ENCODE measurements around the gene IGSF3. TPM values are rescaled to one million over a fixed set of nuclear protein-coding genes. Genes with fewer than 3 reads are reported as not detected.
A peak's percentile ranks its signal among the peaks of the same experiment; 100 is the strongest.

The IGSF3 gene
- total RNA-seq, 1 donor from 2014 or later = 27.2 TPM

- Mint-ChIP-seq H3K27ac (ENCODE audit: unreplicated experiment) (no peak overlapping the region), H3K4me3 (no peak overlapping the region), H3K4me1 (peaks cover 8% of the 10 kb centered on the region), H3K36me3 (ENCODE audit: low read depth) (peaks cover 2% of the 10 kb centered on the region), H3K27me3 (ENCODE audit: low read depth) (no peaks in the 10 kb centered on the region), H3K9me3 (no peaks in the 10 kb centered on the region)
- no peak for TF ChIP-seq CTCF (conservative IDR thresholded peaks at IDR 0.05)
- DNase-seq (ENCODE audit: low read depth, low spot score) = no peak
These were observed 88.2 kb downstream of the IGSF3 start for GRCh38 chr1:116579259-116579875.

GRCh38 chr1:116578581-116578980 is 89.0 kb downstream of the IGSF3 start:
- TF ChIP-seq CTCF (conservative IDR thresholded peaks at IDR 0.05) = no peak
- Mint-ChIP-seq H3K27me3 (ENCODE audit: low read depth) (no peaks in the 10 kb centered on the region), H3K4me3 (no peak overlapping the region), H3K27ac (ENCODE audit: unreplicated experiment) (no peak overlapping the region), H3K36me3 (ENCODE audit: low read depth) (peaks cover 2% of the 10 kb centered on the region), H3K9me3 (no peaks in the 10 kb centered on the region), H3K4me1 (peaks cover 8% of the 10 kb centered on the region)
- no peak for DNase-seq (ENCODE audit: low read depth, low spot score)

GRCh38 chr1:116577759-116578314 is 89.7 kb downstream of the IGSF3 start:
- H3K36me3 Mint-ChIP-seq (ENCODE audit: low read depth) = peaks cover 2% of the 10 kb centered on the region
- H3K4me1 Mint-ChIP-seq = peaks cover 8% of the 10 kb centered on the region
- TF ChIP-seq CTCF (conservative IDR thresholded peaks at IDR 0.05) = no peak
- H3K4me3 Mint-ChIP-seq = no peak overlapping the region
- no peak overlapping the region for H3K27ac Mint-ChIP-seq (ENCODE audit: unreplicated experiment)
- no peak for DNase-seq (ENCODE audit: low read depth, low spot score)
- no peaks in the 10 kb centered on the region for H3K27me3 Mint-ChIP-seq (ENCODE audit: low read depth)
- H3K9me3 Mint-ChIP-seq = no peaks in the 10 kb centered on the region

GRCh38 chr1:116574581-116575291 is 92.8 kb downstream of the IGSF3 start:
- H3K36me3 Mint-ChIP-seq (ENCODE audit: low read depth) = peaks cover 2% of the 10 kb centered on the region
- H3K4me3 Mint-ChIP-seq = no peak overlapping the region
- DNase-seq (ENCODE audit: low read depth, low spot score) = peak; percentile 62
- no peak overlapping the region for H3K27ac Mint-ChIP-seq (ENCODE audit: unreplicated experiment)
- peaks cover 10% of the 10 kb centered on the region for H3K27me3 Mint-ChIP-seq (ENCODE audit: low read depth)
- peaks cover 25% of the 10 kb centered on the region for H3K4me1 Mint-ChIP-seq
- peak; percentile 94 for TF ChIP-seq CTCF (conservative IDR thresholded peaks at IDR 0.05)
- no peaks in the 10 kb centered on the region for H3K9me3 Mint-ChIP-seq

- DNase-seq (ENCODE audit: low read depth, low spot score) = no peak
- Mint-ChIP-seq H3K27ac (ENCODE audit: unreplicated experiment) (no peak overlapping the region), H3K27me3 (ENCODE audit: low read depth) (peaks cover 10% of the 10 kb centered on the region), H3K36me3 (ENCODE audit: low read depth) (peaks cover 2% of the 10 kb centered on the region), H3K4me1 (peaks cover 34% of the 10 kb centered on the region), H3K9me3 (no peaks in the 10 kb centered on the region), H3K4me3 (no peak overlapping the region)
- TF ChIP-seq CTCF (conservative IDR thresholded peaks at IDR 0.05) = no peak
These were observed 94.0 kb downstream of the IGSF3 start for GRCh38 chr1:116573431-116574095.
